ENCODE results near the gene LGR5. TPM values are rescaled to one million over a fixed set of nuclear protein-coding genes. Genes with fewer than 3 reads are reported as not detected.

Gene LGR5
- total RNA-seq, 1 experiment from 2014 or later = 28.4 TPM

GRCh38 chr12:71562676-71563595 lies 123.3 kb downstream of the LGR5 start:
- H3K9me3 Mint-ChIP-seq (ENCODE audit: unreplicated experiment) = no peaks in the 10 kb centered on the region
- peaks cover 23% of the 10 kb centered on the region for H3K36me3 Mint-ChIP-seq (ENCODE audit: insufficient read depth, unreplicated experiment)
- H3K27me3 Mint-ChIP-seq (ENCODE audit: insufficient read depth, unreplicated experiment) = no peaks in the 10 kb centered on the region
- Histone ChIP-seq H3K9me3 (no peaks in the 10 kb centered on the region), H3K4me3 (ENCODE audit: low read depth, low read length) (no peak overlapping the region), H3K4me1 (peaks cover 4% of the 10 kb centered on the region; the same call in 1 of the 2 replicates), H3K27me3 (replicated peaks; ENCODE audit: control insufficient read depth, insufficient read depth, low read length) (no peaks in the 10 kb centered on the region), H3K36me3 (ENCODE audit: control insufficient read depth, insufficient read depth, low read length) (no peaks in the 10 kb centered on the region)
- intact Hi-C loops (cut with micrococcal nuclease; ENCODE audit: unreplicated experiment) = no loop called here
- ChIA-PET POLR2A (no interaction called here), CTCF (no interaction called here)
- H3K4me1 Mint-ChIP-seq (ENCODE audit: low read depth, unreplicated experiment) = no peaks in the 10 kb centered on the region
- DNase-seq = no peak
- H3K27ac Mint-ChIP-seq (ENCODE audit: unreplicated experiment) = no peak overlapping the region
- TF ChIP-seq CTCF (IDR thresholded peaks at IDR 0.05; ENCODE audit: insufficient read depth in 1 of 2, low read depth in 1 of 2, low read length in 1 of 2, severe bottlenecking in 1 of 2, unreplicated experiment in 1 of 2) = no peak
- BruUV-seq (replicated peaks) = no TSS peak
- H3K4me3 Mint-ChIP-seq (ENCODE audit: unreplicated experiment) = no peak overlapping the region

- no peaks in the 10 kb centered on the region for H3K27me3 ChIP-seq (replicated peaks; ENCODE audit: control insufficient read depth, insufficient read depth, low read length)
- no peak for TF ChIP-seq CTCF (IDR thresholded peaks at IDR 0.05; ENCODE audit: insufficient read depth in 1 of 2, low read depth in 1 of 2, low read length in 1 of 2, severe bottlenecking in 1 of 2, unreplicated experiment in 1 of 2)
- no peaks in the 10 kb centered on the region for H3K36me3 ChIP-seq (ENCODE audit: control insufficient read depth, insufficient read depth, low read length)
- Mint-ChIP-seq H3K4me1 (ENCODE audit: low read depth, unreplicated experiment) (no peaks in the 10 kb centered on the region), H3K27ac (ENCODE audit: unreplicated experiment) (no peak overlapping the region), H3K36me3 (ENCODE audit: insufficient read depth, unreplicated experiment) (peaks cover 27% of the 10 kb centered on the region), H3K4me3 (ENCODE audit: unreplicated experiment) (no peak overlapping the region), H3K9me3 (ENCODE audit: unreplicated experiment) (no peaks in the 10 kb centered on the region), H3K27me3 (ENCODE audit: insufficient read depth, unreplicated experiment) (no peaks in the 10 kb centered on the region)
- CTCF ChIA-PET = no interaction called here
- peaks cover 4% of the 10 kb centered on the region; the same call in 1 of the 2 replicates for H3K4me1 ChIP-seq
- no peak overlapping the region for H3K4me3 ChIP-seq (ENCODE audit: low read depth, low read length)
- DNase-seq = no peak
- no TSS peak for BruUV-seq (replicated peaks)
- H3K9me3 ChIP-seq = no peaks in the 10 kb centered on the region
- POLR2A ChIA-PET = no interaction called here
- intact Hi-C loops (cut with micrococcal nuclease; ENCODE audit: unreplicated experiment) = no loop called here
These were observed 125.9 kb downstream of the LGR5 start for GRCh38 chr12:71565535-71565934.

GRCh38 chr12:71566655-71567054 lies 127.1 kb downstream of the LGR5 start:
- intact Hi-C loops (cut with micrococcal nuclease; ENCODE audit: unreplicated experiment) = loop anchor here (1.0 kb wide), 1 partner anchor 151 kb away; no protein-coding TSS in a partner anchor
- no peak overlapping the region for H3K27ac Mint-ChIP-seq (ENCODE audit: unreplicated experiment)
- H3K27me3 Mint-ChIP-seq (ENCODE audit: insufficient read depth, unreplicated experiment) = no peaks in the 10 kb centered on the region
- no peak for DNase-seq
- ChIA-PET CTCF (no interaction called here), POLR2A (no interaction called here)
- Histone ChIP-seq H3K4me1 (peaks cover 4% of the 10 kb centered on the region; the same call in 1 of the 2 replicates), H3K9me3 (no peaks in the 10 kb centered on the region), H3K4me3 (ENCODE audit: low read depth, low read length) (no peak overlapping the region), H3K27me3 (replicated peaks; ENCODE audit: control insufficient read depth, insufficient read depth, low read length) (no peaks in the 10 kb centered on the region), H3K36me3 (ENCODE audit: control insufficient read depth, insufficient read depth, low read length) (no peaks in the 10 kb centered on the region)
- BruUV-seq (replicated peaks) = no TSS peak
- no peaks in the 10 kb centered on the region for H3K4me1 Mint-ChIP-seq (ENCODE audit: low read depth, unreplicated experiment)
- TF ChIP-seq CTCF (IDR thresholded peaks at IDR 0.05; ENCODE audit: insufficient read depth in 1 of 2, low read depth in 1 of 2, low read length in 1 of 2, severe bottlenecking in 1 of 2, unreplicated experiment in 1 of 2) = no peak
- H3K9me3 Mint-ChIP-seq (ENCODE audit: unreplicated experiment) = no peaks in the 10 kb centered on the region
- H3K4me3 Mint-ChIP-seq (ENCODE audit: unreplicated experiment) = no peak overlapping the region
- H3K36me3 Mint-ChIP-seq (ENCODE audit: insufficient read depth, unreplicated experiment) = peaks cover 27% of the 10 kb centered on the region
